GM18519 (cell line): ENCODE results near the gene SPAG5.

Experiments
- ATAC-seq: cut with Tn5 transposase; IDR thresholded peaks from one replicate; pipeline ENCODE4 v1.9.1; 2021; ENCODE audit warnings: mild to moderate bottlenecking, moderate library complexity; ENCODE audit not compliant: unreplicated experiment, low FRiP score

Gene SPAG5

DNA sequence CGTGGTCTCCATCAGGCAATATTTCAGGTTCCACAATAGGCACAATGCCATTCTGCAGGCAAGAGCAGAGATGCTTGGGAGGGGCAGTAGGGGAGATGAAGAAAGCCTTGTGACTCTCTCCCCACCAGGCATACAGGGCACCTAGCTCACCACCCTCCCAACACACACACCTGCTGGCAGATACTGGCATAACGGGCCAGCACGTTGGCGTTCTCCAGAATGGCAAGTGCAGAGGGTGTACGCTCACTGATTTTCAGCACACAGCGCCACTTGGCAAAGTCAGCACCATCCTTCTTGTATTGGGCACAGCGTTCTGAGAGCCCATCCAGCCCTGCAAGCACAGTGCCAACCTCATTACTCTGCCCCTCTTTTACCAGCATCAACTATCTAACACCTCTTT lies 24.3 kb downstream of the SPAG5 start:
- ATAC-seq, result no peak

DNA sequence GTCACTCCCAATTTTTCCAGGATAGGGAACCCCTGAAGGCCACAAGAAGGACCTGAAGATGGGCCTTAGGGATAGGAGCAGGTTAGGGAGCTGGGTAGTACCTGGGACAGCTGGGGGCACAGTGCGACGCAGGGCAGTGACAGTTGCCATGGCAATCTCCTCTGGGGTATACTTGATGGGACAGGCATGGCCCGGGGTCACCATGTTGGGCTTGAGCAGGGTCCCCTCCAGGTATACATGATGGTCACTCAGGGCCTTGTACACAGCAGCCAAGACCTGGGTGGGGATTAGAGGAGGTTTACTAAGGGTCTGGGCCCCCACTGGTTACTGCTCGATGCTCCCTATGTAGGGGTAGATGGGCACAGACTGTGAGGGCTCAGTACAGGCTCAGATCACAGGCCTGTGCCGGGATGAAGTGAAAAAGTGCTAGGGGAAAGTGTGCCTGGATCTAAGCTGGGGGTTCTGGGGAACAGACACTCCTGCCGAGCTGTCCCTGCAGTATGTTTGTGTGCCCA lies 24.8 kb downstream of the SPAG5 start:
- ATAC-seq, result no peak

DNA sequence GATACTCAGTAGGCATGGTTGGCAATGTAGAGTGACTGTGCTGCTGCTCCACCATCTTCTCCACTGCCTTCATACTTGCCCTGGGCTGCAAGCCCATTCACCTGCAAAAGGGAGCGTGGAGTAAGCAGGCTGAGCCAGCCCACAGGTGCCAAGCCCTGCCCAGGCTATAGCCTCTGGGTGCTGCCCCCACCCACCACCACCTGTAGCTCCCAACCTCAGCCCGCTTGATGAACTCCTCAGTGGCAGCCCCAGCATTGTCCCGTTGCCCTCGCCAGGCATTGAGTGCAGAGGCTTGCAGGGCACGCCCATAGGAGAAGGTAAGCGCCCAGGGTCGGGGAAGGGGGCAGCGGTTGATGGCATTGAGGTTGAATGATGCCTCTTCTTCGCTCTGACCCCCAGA lies 25.3 kb downstream of the SPAG5 start:
- ATAC-seq, result no peak

DNA sequence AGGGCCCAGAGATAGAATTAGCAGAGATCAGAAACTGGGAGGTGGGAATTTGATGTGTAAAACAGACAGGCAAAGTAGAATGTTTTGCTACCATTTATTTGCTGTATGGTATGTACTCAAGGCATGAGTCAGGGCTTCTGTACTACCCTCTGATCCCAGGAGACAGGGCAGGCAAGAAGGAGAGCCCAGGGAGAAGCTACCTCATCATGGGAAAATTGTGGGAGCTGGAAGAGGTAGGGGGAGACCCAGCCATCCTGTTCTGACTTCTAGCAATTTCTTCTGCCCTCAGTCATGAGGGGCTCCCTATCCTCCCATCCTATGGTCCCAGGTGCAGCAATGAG lies 25.8 kb downstream of the SPAG5 start:
- ATAC-seq, result no peak

DNA sequence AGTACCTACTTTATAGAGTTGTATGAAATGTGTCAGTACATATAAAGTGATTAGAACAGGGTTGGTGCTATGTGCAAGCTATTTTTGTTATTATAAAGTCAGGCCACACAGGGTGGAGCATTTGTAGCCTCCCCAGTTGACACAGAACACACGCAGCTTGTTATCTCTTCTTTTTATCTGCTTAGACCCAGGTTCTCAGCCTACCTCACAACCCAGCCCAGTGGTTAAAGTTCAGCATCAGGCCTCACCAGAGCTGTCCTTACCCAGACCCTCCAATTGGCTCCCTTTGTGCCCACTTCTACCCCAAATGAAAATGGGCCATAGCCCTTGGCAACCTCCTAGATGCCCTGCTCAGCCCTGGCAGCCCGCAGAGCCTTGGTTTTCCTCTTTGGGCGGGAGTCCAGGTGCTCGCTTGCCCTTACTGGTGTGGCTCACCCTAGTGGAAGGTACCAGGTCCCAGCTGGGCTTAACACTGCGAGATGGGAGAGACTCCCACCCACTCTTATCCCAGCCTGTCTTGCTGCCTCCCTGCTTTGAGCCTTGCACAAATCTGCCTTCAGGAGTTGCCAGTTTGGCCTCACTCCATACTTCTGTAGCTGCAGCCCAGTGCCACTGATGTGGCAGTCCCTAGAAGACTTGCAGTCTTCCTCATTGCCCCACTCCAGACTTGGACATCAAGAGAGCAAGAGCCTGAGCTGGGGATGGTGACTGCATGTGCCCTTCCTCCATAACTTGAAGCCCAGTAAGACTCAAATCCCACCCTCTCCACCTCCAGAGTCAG lies 26.4 kb downstream of the SPAG5 start:
- ATAC-seq, result no peak

DNA sequence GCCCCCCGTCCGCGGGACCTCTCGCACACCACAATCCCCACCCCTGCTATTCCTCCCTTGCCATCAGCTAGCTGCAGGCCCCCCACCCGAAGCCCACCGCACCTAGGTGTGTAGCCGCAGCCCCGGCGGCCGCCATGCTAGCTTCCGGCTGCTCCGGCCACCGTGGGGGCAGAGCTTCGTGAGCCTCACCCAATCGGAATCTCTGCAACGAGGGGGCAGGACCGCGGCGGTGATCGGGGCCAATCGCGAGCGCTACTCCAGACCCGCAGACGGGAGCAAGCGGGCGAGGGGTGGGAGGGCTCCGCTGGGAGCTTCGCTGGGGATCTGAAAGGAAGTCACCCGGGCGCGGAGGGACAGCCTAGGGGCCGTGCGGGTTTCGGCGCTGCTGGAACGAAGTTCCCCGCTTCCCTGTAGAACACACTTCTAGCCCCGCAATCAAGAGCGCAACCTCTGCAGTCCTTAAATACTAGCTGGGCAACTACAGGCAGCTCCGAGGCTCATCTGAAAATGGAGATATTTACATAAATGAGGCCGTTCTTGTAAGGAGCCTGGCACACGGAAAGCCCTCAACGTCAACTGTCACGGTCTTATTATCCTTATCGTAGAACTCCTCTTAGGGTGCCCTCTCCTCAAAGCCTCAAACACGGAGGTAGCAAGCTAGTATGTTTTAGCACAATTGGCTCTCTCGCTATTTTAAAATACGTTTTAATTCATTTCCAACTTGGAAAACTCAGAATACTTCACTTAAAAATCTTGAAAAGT lies 27.3 kb downstream of the SPAG5 start, which contains the start of gene PIGS:
PIGS (minus strand) TSS at position 164 of the 762 bp plus-strand sequence; CDS start at position 136, 28 bp downstream.
- ATAC-seq, result peak; percentile 61

DNA sequence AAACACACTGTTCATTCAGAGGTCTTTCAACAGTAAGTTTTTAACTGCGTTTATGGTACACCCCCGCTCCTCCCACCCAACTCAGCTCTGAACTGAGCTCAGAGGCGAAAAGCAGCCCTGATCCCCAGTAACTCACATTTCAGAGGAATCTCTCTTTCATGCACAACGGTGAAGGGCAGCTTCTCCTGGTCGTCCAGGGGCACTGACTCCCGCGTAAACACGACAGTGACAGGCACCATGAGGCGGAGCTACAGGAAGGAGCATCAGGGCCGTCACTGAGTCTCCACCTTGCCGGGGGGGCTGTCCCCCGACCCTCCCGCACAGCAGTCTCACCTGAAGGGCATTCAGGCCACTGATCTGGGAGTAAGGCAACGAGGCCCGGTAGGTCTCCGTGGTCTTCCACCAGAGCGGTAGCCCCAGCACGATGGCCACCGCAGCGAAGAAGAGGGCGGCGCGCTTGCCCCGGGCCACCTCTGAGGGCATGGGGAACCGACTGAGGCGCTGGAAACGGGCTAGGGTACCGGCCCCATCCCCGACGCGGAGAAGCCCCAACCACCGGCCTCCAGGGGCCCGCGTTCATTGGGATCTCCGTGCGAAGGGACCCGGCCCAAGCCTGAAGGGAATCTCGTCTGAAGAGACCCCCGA lies 28.0 kb downstream of the SPAG5 start:
- ATAC-seq, result peak; percentile 5

DNA sequence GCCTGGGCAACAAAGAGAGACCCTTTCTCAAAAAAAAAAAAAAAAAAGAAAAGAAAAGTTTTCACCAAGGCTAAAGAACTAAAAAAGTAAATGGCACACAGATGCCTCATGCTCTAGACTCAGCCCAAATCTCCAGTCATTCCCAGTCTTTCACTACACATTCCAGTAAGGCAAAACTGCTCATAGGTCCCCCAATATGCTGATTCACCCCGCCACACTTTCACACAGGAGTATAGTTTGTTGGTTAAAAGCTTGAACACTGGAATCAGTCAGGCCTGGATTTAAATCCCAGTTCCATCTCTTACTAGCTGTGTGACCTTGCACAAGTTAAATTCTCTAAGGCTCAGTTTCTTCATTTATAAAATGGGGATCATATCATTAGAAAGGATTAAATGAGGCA lies 29.4 kb downstream of the SPAG5 start:
- ATAC-seq, result no peak

DNA sequence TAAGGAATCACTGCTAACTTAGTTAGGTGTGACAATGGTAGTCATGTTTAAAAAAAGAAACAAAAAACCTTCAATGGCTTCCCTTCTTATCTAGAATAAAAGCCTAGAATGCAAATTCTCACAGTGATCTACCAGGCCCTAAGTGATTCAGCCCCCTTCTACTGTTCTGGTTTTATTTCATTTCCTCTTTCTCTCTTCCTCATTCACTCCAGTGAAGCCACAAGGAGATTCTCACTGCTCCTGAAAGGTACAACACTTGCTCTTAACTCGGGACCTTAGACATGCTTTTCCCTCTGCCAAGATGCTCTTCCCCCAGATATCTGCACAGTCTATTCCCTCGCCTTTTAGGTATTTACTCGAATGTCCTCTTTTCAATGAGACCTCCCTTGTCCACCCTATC lies 31.2 kb downstream of the SPAG5 start:
- no peak for ATAC-seq

DNA sequence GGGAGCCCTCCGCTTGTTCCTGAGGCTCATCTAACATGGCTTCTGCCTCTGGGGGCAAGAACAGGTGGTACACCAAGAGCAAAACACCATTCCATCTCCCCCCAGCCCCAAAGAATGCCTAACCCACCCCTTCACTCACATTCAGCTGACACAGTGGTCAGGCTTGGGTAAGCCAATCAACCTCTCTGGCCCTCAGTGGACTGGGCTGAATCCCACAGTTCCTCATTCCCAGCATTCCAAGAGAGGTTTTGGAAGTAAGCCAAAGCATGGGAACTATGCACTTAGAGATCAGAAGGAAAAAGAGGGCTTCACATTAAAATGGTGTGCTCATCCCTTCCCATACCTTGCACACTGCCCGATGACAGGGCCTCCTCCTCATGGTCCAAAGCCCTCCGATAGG lies 35.4 kb downstream of the SPAG5 start:
- ATAC-seq, result no peak

DNA sequence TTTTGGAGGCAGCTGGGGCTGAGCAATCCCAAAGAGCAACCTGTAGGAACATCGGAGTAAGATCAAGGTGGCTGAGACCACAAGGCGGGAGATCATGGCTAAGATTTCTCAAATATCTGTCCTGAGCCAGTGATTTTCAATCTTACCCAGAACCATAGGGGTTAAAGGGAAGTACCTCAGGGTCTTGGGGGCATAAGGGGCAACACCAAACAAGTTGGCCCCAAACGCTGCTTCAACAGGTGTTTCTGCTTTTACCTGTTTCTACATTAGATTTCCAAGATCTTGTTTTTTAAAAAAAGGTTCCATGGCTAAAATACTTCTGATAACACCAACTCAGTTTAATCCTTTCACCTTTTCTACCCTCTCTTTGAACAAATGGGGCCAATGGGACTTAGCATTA lies 43.8 kb downstream of the SPAG5 start:
- no peak for ATAC-seq

DNA sequence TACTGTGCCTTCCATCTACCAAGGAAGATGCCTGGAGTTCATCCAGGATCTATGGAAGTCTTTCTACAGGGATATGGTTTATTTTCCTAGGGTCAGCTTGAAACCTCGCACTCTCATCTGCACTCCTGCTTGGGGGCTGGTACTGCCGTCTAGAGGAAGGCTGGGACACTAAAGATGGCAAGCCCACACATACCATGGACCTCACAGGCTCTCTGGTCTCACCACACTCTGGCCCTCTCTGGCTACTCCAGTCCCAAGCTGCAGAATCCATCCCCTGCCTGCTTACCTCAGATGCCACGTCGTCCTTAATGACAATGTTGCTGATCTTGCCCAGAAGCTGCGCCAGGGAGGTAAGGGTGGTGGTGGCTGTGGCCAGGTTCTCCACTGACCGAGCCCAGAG lies 44.3 kb downstream of the SPAG5 start:
- no peak for ATAC-seq

DNA sequence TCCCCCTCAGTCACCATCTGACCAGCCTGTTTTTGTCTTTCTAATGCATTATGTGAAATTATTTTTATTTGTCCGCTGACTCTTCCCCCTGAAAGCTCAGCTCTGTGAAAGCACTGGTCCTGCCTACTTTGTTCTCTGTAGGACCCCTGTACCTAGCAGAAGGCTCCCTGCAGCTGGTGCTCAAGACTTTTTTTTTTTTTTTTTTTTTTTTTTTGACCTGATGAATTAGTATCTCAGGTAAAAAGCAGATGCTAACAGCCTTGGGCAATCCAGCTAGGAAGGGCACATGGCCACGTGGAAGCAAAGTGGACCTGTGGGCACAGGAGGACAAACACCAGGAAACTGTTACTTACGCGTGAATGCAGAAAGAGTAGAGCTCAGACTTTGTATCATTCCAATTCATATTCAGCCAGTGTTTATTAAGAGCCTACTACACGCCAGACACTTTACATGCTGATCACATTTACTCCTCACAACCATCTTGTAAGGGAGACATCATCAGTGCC lies 45.8 kb downstream of the SPAG5 start:
- no peak for ATAC-seq

DNA sequence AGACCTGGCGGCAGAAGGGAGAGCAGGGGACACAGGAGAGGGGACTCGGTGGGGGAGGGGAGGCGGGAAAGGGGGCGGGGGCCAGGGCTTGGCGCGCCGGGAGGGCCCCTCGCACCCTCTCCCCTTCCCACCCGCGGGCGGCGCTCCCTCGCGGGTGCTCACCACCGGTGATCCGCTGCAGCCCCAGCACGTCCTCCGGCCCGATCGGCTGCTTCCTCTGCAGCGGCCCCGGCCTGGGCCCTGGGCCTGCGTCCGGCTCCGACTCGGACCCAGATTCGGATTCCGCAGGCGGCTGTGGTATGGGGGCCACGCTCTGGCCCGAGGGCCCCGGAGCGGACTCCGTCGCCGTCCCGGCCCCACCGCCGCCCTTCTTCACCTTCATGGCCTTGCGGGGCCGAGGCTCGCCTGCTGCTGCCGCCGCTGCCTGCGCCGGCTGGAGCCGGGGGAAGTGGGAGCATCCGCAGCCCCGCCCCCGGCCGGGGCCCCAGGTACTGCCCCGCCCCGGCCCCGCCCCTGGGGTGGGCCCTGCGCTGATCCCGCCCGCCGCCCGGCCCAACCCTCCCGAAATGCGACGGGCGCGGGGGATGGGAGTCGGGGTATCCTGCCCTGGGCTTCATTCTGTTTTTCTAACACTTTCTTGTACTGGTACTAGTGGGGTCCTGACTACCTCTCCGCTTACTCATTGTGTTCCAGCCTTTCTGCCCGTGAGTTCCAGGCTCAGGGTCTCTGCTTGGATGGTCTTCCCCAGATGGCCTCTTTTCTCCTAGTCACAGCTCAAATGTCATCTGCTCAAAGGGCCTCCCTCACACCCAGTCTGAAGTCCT lies 46.4 kb downstream of the SPAG5 start, which contains the start of gene UNC119:
UNC119 (minus strand) TSS at position 449 of the 824 bp plus-strand sequence; CDS start at position 382, 67 bp downstream.
- no peak for ATAC-seq

DNA sequence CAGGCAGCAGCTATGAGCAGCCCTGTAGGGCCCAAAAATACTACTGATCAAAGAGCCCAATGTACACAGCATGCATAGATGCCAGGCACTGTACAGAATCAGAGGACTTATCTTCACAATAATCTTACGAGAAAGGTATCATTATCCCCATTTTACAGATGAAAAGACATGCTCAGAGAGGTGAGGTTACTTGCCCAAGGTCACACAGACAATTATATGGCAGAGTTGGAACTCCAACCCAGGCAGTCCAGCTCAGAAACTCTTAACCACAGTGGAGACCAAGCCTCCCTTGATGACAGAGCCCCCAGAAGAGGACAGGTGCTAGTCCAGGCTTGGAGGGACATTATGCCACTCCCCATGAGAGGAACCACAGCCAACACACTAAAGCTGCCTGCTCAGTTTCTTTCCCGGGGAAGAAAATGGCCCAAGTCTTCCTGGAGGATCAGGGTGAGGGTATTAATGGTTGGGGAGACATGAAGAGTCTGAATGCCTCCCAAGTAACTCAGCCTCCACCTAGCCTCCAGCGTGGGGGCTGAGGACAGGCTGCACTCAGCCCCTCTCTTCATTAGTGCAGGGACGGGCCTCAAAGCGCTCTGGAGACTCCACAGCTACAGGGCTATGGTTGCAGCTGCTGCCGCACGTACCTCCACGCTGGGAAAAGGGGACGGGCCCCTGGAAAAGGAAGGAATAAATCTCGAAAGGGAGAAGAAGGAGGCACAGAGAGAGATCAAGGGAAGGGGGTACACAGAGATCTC lies 47.2 kb downstream of the SPAG5 start:
- ATAC-seq, result no peak

DNA sequence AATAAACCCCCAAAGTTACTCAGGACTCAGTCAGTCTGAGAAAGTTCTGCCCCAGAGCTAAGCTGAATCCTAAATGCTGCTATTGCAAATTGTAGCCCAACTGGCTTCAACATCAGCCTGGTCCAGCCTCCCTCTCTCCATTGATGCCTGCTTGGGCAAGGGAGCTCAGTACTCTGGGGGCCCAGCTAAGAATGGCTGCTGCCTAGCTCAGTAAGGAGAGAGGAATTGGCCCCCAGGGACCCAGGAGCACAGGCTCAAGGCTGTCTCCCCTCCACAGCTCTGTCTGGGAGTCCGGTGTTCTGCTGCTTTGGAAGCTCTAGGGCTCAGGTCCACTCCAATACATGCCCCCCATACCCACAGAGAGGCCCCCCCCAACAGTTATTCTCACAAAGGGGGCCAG lies 48.0 kb downstream of the SPAG5 start:
- ATAC-seq, result no peak

DNA sequence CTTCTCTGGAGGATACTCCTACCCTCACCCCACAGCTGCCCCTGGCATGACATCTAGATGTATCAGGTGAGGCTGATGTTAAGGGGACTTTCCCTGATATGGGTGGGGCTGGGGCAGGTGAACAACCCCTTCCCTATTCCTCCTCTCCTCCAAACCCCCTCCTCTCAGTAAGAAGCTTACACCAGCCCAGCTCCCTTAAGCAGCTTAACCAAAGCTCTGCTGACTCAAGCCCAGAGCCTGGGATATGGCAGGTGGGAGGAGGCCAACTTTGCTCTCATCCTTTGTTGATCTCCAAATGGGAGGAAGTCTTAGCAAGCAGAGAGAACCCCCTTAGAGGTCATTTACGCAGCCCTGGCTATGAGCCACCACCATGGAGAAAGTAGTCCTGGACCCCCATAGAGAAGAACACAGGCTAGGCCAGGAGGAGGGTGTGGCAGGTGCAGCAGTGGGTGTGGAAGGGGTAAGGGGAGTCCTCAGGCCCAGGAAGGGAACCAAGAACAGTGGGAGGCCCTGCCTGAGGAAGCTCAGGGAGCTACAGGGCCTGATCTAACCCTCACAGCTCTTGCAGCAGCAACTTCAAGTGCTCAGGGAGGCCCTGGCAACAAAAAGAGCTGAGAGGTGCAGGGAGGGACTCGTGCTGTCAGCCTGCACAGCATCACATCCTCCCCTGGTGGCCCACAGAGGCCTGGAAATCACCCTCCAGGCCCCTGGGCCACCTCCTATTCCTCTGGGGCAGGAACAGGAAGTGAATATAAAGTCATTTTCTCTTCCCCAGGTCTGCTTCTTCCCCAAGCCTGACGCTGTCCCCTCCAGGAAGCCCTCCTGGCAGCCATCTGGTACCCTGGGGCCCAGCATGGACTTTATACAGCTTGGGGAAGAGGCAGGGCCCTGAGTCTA lies 49.3 kb downstream of the SPAG5 start:
- ATAC-seq, result no peak

DNA sequence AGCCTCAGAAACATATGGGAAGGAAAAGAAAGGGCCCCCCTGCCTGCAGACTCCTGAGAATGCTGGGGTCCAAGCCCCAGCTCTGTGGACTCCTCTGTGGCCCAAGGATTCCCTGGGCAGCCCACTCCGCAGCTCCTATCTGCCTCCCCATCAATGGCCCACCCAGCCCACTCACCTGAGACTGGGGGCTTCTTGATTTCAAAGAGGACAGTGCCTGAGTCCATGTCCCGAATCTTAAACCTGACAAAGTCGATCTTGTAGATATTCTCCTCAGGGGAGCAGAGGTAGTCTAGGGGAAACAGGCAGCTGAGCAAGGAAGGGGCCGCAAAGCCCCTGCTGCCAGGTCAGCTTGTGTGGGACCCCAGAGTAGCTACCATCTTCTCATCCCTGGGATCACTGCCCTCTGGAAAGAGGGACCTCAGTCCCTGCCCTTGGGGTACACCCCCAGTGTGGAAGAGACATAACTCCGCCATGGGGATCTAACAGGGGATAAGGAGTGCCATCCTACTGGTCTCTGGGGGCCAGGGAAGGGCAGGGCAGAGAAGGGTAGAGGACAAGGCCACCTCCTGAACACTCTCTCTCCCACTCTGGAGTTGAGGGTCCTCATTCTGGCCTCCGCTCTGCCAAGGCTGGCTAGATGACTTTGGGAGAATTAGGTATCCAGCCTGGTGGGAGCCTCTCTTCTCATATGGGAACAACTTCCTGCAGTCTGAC lies 50.3 kb downstream of the SPAG5 start:
- ATAC-seq, result no peak
